Activated T-helper 1 cell treated with anti-CD3 and anti-CD28 coated beads, Interleukin-12 subunit alpha, Interleukin-12 subunit beta, Interleukin-2, Interleukin-4 antibody, amounts not matched to agents 30 ng/mL and 10 ng/mL and 1 ng/mL, durations not matched to agents 14 hours and 24 hours and 36 hours (primary cell): ENCODE data around the gene IGFBP2. TPM values are rescaled to one million over a fixed set of nuclear protein-coding genes. Genes with fewer than 3 reads are reported as not detected.

Experiments used
- DNase-seq: peaks from one replicate; pipeline ENCODE4 v3.0.0; 2021; ENCODE audit warnings: low spot score
- H3K27ac Mint-ChIP-seq: one replicate; pipeline ENCODE4 v1.8.0; 2021; ENCODE audit warnings: mild to moderate bottlenecking, mixed read lengths
- H3K27me3 Mint-ChIP-seq: one replicate; pipeline ENCODE4 v1.8.0; 2022; ENCODE audit warnings: mild to moderate bottlenecking, moderate library complexity, mixed read lengths; ENCODE audit not compliant: insufficient read depth
- H3K36me3 Mint-ChIP-seq: one replicate; pipeline ENCODE4 v1.8.0; 2021; ENCODE audit warnings: low read depth, mixed read lengths
- H3K4me1 Mint-ChIP-seq: one replicate; pipeline ENCODE4 v1.8.0; 2021; ENCODE audit warnings: low read depth, mixed read lengths
- H3K4me3 Mint-ChIP-seq: one replicate; pipeline ENCODE4 v1.8.0; 2021; ENCODE audit warnings: mild to moderate bottlenecking, moderate library complexity, mixed read lengths
- H3K9me3 Mint-ChIP-seq: one replicate; pipeline ENCODE4 v1.8.0; 2021; ENCODE audit warnings: mixed read lengths
- intact Hi-C: fragments of 100-400 bp; cut with micrococcal nuclease; formaldehyde crosslinking; loops from one replicate; pipeline ENCODE4 v1.15.1; 2024
- total RNA-seq: library from RNA; stranded (reverse); gene quantifications from 2 replicates; pipeline ENCODE4 v1.2.3, GENCODE V29; 2022

The IGFBP2 gene
- total RNA-seq, 1 donor from 2014 or later = 12.3 TPM

DNA sequence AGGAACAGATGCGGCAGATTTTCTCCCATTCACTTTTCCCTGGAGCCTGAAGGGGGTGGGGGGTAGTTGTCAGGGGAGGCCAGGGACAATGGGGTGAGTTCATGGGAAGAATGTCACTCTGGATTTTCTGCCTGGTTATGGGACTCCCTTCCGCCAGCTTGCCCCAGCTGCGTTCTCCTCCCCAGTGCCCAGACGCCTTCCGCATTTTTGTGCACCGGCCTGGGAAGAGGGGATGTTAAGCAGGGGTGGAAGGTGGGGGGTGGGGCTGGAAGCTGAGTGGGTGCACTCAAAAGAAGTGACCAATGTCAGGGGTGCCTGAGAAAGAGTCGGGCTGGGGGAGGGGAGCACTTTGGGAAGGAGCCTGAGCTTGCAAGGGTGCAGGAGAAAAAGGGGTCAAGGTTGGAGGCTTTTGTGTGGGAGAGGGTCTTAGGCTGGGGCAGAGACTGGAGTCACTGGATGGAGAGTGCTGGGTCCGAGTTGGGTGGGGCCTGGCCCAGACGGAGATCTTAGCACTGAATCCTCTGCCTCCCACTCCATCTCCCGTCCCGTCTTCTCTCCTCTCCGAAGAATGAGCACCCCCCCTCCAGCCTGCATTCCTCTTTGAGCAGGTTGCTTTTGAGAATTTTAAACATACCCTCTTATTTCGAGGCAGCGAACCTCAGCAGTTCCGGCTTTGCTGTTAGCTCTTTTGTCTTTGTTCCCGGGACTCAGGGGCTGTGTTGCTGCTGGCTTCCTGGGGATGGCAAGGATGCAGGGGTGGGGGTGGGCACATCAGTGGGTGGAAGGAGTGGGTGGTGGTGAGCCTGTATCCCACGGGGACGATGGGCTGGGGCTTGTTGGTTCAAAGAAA lies 2.7 kb downstream of the IGFBP2 start:
- peaks cover 51% of the 10 kb centered on the region for H3K27me3 Mint-ChIP-seq
- peak overlapping the region; percentile 80 for H3K4me3 Mint-ChIP-seq
- no peaks in the 10 kb centered on the region for H3K9me3 Mint-ChIP-seq
- intact Hi-C loops = no loop called here
- H3K36me3 Mint-ChIP-seq = peaks cover 7% of the 10 kb centered on the region
- H3K27ac Mint-ChIP-seq = no peak overlapping the region
- peaks cover 23% of the 10 kb centered on the region for H3K4me1 Mint-ChIP-seq
- DNase-seq = no peak

GRCh38 chr2:216636551-216637450 lies 3.6 kb downstream of the IGFBP2 start:
- peaks cover 44% of the 10 kb centered on the region for H3K27me3 Mint-ChIP-seq
- DNase-seq = no peak
- peaks cover 7% of the 10 kb centered on the region for H3K36me3 Mint-ChIP-seq
- H3K27ac Mint-ChIP-seq = no peak overlapping the region
- H3K4me1 Mint-ChIP-seq = peaks cover 23% of the 10 kb centered on the region
- no peak overlapping the region for H3K4me3 Mint-ChIP-seq
- no peaks in the 10 kb centered on the region for H3K9me3 Mint-ChIP-seq
- intact Hi-C loops = no loop called here

- Mint-ChIP-seq H3K36me3 (peaks cover 7% of the 10 kb centered on the region), H3K9me3 (no peaks in the 10 kb centered on the region), H3K4me1 (peaks cover 23% of the 10 kb centered on the region), H3K27me3 (peaks cover 37% of the 10 kb centered on the region), H3K27ac (no peak overlapping the region), H3K4me3 (no peak overlapping the region)
- no peak for DNase-seq
- intact Hi-C loops = no loop called here
Observed at GRCh38 chr2:216637472-216637871, 4.3 kb downstream of the IGFBP2 start.

GRCh38 chr2:216643986-216644659 lies 10.9 kb downstream of the IGFBP2 start:
- Mint-ChIP-seq H3K27me3 (no peaks in the 10 kb centered on the region), H3K4me1 (peaks cover 11% of the 10 kb centered on the region), H3K36me3 (no peaks in the 10 kb centered on the region), H3K9me3 (no peaks in the 10 kb centered on the region), H3K27ac (no peak overlapping the region), H3K4me3 (no peak overlapping the region)
- no peak for DNase-seq
- intact Hi-C loops = no loop called here

DNA sequence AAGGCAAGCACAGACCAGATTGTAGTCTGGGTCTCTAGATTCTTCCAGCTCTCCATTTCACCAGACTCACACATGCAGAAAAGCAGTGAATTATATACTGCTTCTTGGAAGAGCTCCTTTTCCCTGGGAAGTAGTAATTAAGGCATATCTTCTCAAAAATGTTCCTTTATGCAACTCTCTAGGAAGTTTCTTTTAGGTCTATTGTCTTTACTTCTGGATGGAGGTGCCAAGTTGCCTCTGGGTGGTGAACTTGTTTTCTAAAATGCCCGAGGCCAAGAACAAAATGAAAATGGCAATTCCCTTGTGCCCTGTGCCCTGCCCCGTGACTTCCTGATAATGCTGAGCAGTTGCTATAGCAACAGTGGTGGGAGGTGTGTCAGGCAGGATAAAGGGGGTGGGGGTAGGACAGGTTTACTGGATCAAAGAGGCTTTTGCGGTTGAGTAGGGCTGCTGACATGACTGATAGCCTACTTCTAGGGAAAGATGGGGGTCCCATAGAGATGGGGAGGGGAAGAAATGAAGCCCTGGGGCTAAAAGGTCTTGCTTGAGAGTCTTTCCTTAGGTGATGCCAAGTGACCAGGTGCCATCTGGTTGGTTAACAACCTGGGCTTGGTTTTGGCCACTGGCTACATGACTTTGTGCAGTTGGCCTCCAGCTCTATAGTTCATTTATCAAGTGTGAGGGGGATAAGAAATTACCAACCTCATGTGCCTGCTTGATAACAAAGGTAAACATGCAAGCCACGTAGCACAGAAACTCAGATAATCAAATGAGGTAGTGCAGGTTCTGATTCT lies 11.8 kb downstream of the IGFBP2 start:
- H3K27ac Mint-ChIP-seq = no peak overlapping the region
- peaks cover 11% of the 10 kb centered on the region for H3K4me1 Mint-ChIP-seq
- no peaks in the 10 kb centered on the region for H3K9me3 Mint-ChIP-seq
- H3K4me3 Mint-ChIP-seq = no peak overlapping the region
- no peaks in the 10 kb centered on the region for H3K36me3 Mint-ChIP-seq
- no peak for DNase-seq
- intact Hi-C loops = no loop called here
- H3K27me3 Mint-ChIP-seq = no peaks in the 10 kb centered on the region

GRCh38 chr2:216645636-216645950 lies 12.4 kb downstream of the IGFBP2 start:
- no peaks in the 10 kb centered on the region for H3K9me3 Mint-ChIP-seq
- no peaks in the 10 kb centered on the region for H3K36me3 Mint-ChIP-seq
- no peak for DNase-seq
- H3K27ac Mint-ChIP-seq = no peak overlapping the region
- H3K27me3 Mint-ChIP-seq = no peaks in the 10 kb centered on the region
- intact Hi-C loops = no loop called here
- no peak overlapping the region for H3K4me3 Mint-ChIP-seq
- H3K4me1 Mint-ChIP-seq = peaks cover 11% of the 10 kb centered on the region

GRCh38 chr2:216646116-216646515 lies 12.9 kb downstream of the IGFBP2 start:
- Mint-ChIP-seq H3K9me3 (no peaks in the 10 kb centered on the region), H3K4me3 (no peak overlapping the region), H3K36me3 (no peaks in the 10 kb centered on the region), H3K27ac (no peak overlapping the region), H3K4me1 (peaks cover 11% of the 10 kb centered on the region), H3K27me3 (no peaks in the 10 kb centered on the region)
- no peak for DNase-seq
- intact Hi-C loops = no loop called here

GRCh38 chr2:216648105-216648504 lies 14.9 kb downstream of the IGFBP2 start:
- intact Hi-C loops = no loop called here
- Mint-ChIP-seq H3K27me3 (no peaks in the 10 kb centered on the region), H3K9me3 (no peaks in the 10 kb centered on the region), H3K4me3 (no peak overlapping the region), H3K4me1 (peaks cover 11% of the 10 kb centered on the region), H3K27ac (no peak overlapping the region), H3K36me3 (no peaks in the 10 kb centered on the region)
- no peak for DNase-seq

- H3K4me1 Mint-ChIP-seq = peaks cover 10% of the 10 kb centered on the region
- intact Hi-C loops = no loop called here
- H3K27ac Mint-ChIP-seq = no peak overlapping the region
Observed at GRCh38 chr2:216649574-216649973, 16.4 kb downstream of the IGFBP2 start.

DNA sequence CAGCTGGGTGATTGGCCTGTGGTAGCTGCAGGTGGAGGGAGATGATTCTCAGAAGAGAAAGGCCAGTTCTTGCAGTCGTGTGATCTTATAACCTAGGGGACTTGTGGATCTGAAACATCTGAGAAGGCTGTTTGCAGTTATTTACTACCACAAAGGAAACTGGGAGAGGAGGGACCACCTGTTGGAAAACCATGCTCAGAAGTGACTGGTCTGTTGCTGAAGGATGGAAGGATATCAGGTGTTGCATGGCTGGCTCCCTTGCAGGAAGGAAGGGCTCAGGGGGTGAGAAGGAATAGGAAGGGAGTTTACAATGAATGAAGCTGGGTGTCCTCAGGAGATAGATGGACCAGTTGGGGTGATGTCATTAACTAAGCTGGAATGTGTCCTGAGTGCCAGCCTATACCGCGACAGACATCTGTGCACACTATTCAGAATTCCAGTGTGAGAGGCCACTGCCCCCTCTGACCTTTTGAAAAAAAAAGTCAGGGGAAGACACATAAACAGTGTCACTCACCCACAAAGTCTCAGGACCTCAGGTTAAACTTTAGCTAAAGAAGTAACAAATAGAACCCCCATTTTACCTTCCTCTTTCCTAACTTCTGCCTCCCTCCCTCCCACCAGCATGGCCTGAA lies 17.5 kb downstream of the IGFBP2 start:
- DNase-seq = no peak
- intact Hi-C loops = no loop called here
- Mint-ChIP-seq H3K9me3 (no peaks in the 10 kb centered on the region), H3K36me3 (no peaks in the 10 kb centered on the region), H3K4me3 (no peak overlapping the region), H3K4me1 (peaks cover 6% of the 10 kb centered on the region), H3K27ac (no peak overlapping the region), H3K27me3 (no peaks in the 10 kb centered on the region)

More at GRCh38 chr2:216649574-216649973, 16.4 kb downstream of the IGFBP2 start:
- H3K36me3 Mint-ChIP-seq = no peaks in the 10 kb centered on the region
- H3K9me3 Mint-ChIP-seq = no peaks in the 10 kb centered on the region
- no peak for DNase-seq
- H3K4me3 Mint-ChIP-seq = no peak overlapping the region
- no peaks in the 10 kb centered on the region for H3K27me3 Mint-ChIP-seq

GRCh38 chr2:216651351-216651881 lies 18.2 kb downstream of the IGFBP2 start:
- intact Hi-C loops = no loop called here
- Mint-ChIP-seq H3K9me3 (no peaks in the 10 kb centered on the region), H3K4me1 (peaks cover 6% of the 10 kb centered on the region), H3K4me3 (no peak overlapping the region), H3K27ac (no peak overlapping the region), H3K36me3 (no peaks in the 10 kb centered on the region), H3K27me3 (no peaks in the 10 kb centered on the region)
- no peak for DNase-seq

DNA sequence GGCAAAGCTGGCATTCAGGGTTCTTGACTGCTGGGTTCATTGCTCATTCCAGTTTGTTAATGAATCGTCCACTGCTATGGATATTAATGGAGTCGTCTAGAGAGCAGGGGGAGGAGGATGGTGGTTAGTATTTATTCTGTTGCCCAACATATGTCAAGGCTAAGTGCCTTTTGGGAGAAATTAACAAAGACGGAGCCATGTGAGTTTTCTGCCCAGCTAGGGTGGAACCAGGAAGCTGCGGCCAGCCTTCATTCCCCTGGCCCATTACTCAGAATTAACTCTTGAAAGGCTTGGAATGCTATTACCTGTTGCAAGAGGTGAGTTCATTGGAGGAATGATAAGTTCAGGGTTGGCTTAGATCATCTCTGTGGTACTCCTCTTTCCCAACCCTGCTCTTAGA lies 19.3 kb downstream of the IGFBP2 start:
- intact Hi-C loops = no loop called here
- Mint-ChIP-seq H3K27me3 (no peaks in the 10 kb centered on the region), H3K27ac (no peak overlapping the region), H3K4me1 (peaks cover 6% of the 10 kb centered on the region), H3K9me3 (no peaks in the 10 kb centered on the region), H3K4me3 (no peak overlapping the region), H3K36me3 (no peaks in the 10 kb centered on the region)
- no peak for DNase-seq
